GM12878 (cell line): ENCODE measurements around the gene ZMIZ2. TPM values are rescaled to one million over a fixed set of nuclear protein-coding genes. Genes with fewer than 3 reads are reported as not detected.

ENCODE experiments used
- ASH2L ChIP-seq: fragments of 300-600, 200-600 bp; sonication (generic); IDR thresholded peaks from 2 replicates; pipeline ENCODE4 v1.6.1; 2017; ENCODE audit warnings: low read depth, mild to moderate bottlenecking, borderline replicate concordance
- CEBPB ChIP-seq, 2 experiments: fragments of 150-350 bp in 1 of 2; IDR thresholded peaks; 2 replicates each; pipeline ENCODE4 v1.6.1; 2012 to 2014; ENCODE audit warnings: low read depth in 2 of 2, low read length in 2 of 2, borderline replicate concordance in 1 of 2, inconsistent platforms in 1 of 2
- CHD2 ChIP-seq: IDR thresholded peaks from 2 replicates; pipeline ENCODE4 v1.6.1; 2011; ENCODE audit warnings: low read depth, low read length, improper control_type of control experiment, borderline replicate concordance
- E2F4 ChIP-seq: IDR thresholded peaks from 2 replicates; pipeline ENCODE4 v1.6.1; 2012; ENCODE audit warnings: low read depth, low read length, improper control_type of control experiment
- MYC ChIP-seq: IDR thresholded peaks from 2 replicates; pipeline ENCODE4 v1.6.1; 2011; ENCODE audit warnings: mild to moderate bottlenecking, low read length, moderate library complexity, inconsistent platforms; ENCODE audit not compliant: insufficient read depth, insufficient replicate concordance, insufficient read length, severe bottlenecking
- NR2C1 ChIP-seq: fragments of 450-650 bp; IDR thresholded peaks from 2 replicates; pipeline ENCODE4 v1.6.1; 2017; ENCODE audit warnings: antibody characterized with exemption, mild to moderate bottlenecking, moderate library complexity
- PBX3 ChIP-seq: IDR thresholded peaks from 2 replicates; pipeline ENCODE4 v1.6.1; 2011; ENCODE audit warnings: mild to moderate bottlenecking, low read depth, low read length, moderate library complexity; ENCODE audit not compliant: insufficient replicate concordance
- POLR2AphosphoS2 ChIP-seq: IDR thresholded peaks from 2 replicates; pipeline ENCODE4 v1.6.1; 2011; ENCODE audit warnings: low read depth, mild to moderate bottlenecking, low read length, improper control_type of control experiment, moderate library complexity
- POLR2AphosphoS5 ChIP-seq: IDR thresholded peaks from 2 replicates; pipeline ENCODE4 v1.6.1; 2011; ENCODE audit warnings: mild to moderate bottlenecking, low read length, inconsistent platforms
- PRDM15 ChIP-seq: fragments of 450-650 bp; formaldehyde crosslinking; IDR thresholded peaks from 2 replicates; pipeline ENCODE4 v1.4.0; 2020; ENCODE audit warnings: mild to moderate bottlenecking, moderate library complexity
- SIN3A ChIP-seq: IDR thresholded peaks from 2 replicates; pipeline ENCODE4 v1.6.1; 2012; ENCODE audit warnings: low read depth, low read length, improper control_type of control experiment
- SMARCA5 ChIP-seq: fragments of 450-650 bp; IDR thresholded peaks from 2 replicates; pipeline ENCODE4 v1.6.1; 2017; ENCODE audit warnings: mild to moderate bottlenecking
- SUPT20H ChIP-seq: IDR thresholded peaks from 2 replicates; pipeline ENCODE4 v1.6.1; 2011; ENCODE audit warnings: low read depth, mild to moderate bottlenecking, low read length, moderate library complexity, borderline replicate concordance; ENCODE audit not compliant: control insufficient read depth
- ZNF207 ChIP-seq: fragments of 450-650 bp; IDR thresholded peaks from 2 replicates; pipeline ENCODE4 v1.6.1; 2014; ENCODE audit warnings: antibody characterized with exemption, mild to moderate bottlenecking, borderline replicate concordance
- ZNF592 ChIP-seq: fragments of 450-650 bp; IDR thresholded peaks from 2 replicates; pipeline ENCODE4 v1.6.1; 2017; ENCODE audit warnings: mild to moderate bottlenecking, moderate library complexity
- polyA plus RNA-seq, 11 experiments: library from polyadenylated mRNA; depleted of rRNA in 4 of 11; unstranded in 6 of 11; stranded (reverse) in 5 of 11; fragments of >200 nt; fragmentation: Nextera tagmentation in 4 of 11; fragmentation: Illumina TruSeq in 1 of 11; extraction: Ambion mirVana in 4 of 11; extraction: Trizol in 1 of 11; gene quantifications; 1 replicate in 1 of 11; 2 replicates in 10 of 11; pipeline versions ENCODE4 v1.2.1 to v1.2.3, GENCODE V29; 2011 to 2016; ENCODE audit warnings: inconsistent platforms in 2 of 11, missing spikeins in 2 of 11, low read depth in 1 of 11
- total RNA-seq, 4 experiments: library from RNA; depleted of rRNA in 3 of 4; stranded (reverse); fragments of >200 nt in 3 of 4; fragmentation: Illumina TruSeq in 1 of 4; extraction: Trizol in 1 of 4; gene quantifications; 2 replicates each; pipeline versions ENCODE4 v1.2.1 to v1.2.3, GENCODE V29; 2013 to 2021

Gene ZMIZ2
- total and polyA plus RNA-seq, 10 of the 15 experiments (the other 5 are each of a cell fraction or from before 2014, with no cell fraction given) = 0.71 to 158 (median 17.0) TPM

GRCh38 chr7:44767912-44768627 lies 19.4 kb downstream of the ZMIZ2 start (continued):
- TF ChIP-seq PRDM15 (CRISPR knock-in tag) (no peak), CEBPB (IDR thresholded peaks at IDR 0.05; ENCODE audit: borderline replicate concordance in 1 of 2, low read depth in 2 of 2, low read length in 2 of 2) (no peak), POLR2AphosphoS5 (no peak), POLR2AphosphoS2 (no peak), ZNF207 (no peak), PBX3 (no peak), CHD2 (no peak), NR2C1 (no peak), E2F4 (no peak), SIN3A (no peak), SUPT20H (no peak), ZNF592 (no peak), SMARCA5 (peak; percentile 49; the same call in 1 of the 2 replicates), MYC (no peak), ASH2L (no peak)
